K562 (cell line): ENCODE data around the gene MAPRE2. TPM values are rescaled to one million over a fixed set of nuclear protein-coding genes. Genes with fewer than 3 reads are reported as not detected.

Source experiments
- ATAC-seq: fragments of 200-7000 bp; cut with Tn5 transposase; 3 replicates; pipeline ENCODE4 v1.9.1; 2020; ENCODE audit warnings: moderate library complexity
- BruUV-seq: library from RNA; stranded (reverse); fragments of 400-500 nt; replicated peaks from 2 replicates; lab custom pipeline; 2021; lab: Mats Ljungman, UMichigan
- CTCF ChIA-PET: fragments of 300-600 bp; formaldehyde crosslinking; extraction: SDS; loops from one replicate; lab custom pipeline; 2021; ENCODE audit warnings: low intra/inter-chr PET ratio; lab: Yijun Ruan, JAX
- POLR2A ChIA-PET: fragments of 300-600, 350-650 bp; sonication (Branson Sonifier 250); formaldehyde crosslinking; extraction: SDS; loops from one replicate; lab custom pipeline; 2021; ENCODE audit warnings: antibody characterized with exemption, inconsistent platforms; lab: Yijun Ruan, JAX
- DNase-seq, 4 experiments: peaks; one replicate each; pipeline versions ENCODE4 v3.0.0 to v3.0.0-alpha.2; 2011 to 2018; ENCODE audit warnings: low spot score in 3 of 4, mixed read lengths in 3 of 4; ENCODE audit errors: extremely low read depth in 1 of 4
- FAIRE-seq: peaks from 2 replicates; lab custom pipeline; 2011; peaks lifted over from hg19 to GRCh38; lab: Jason Lieb, UNC
- H2AFZ ChIP-seq: 2 replicates; pipeline ENCODE4 v1.6.0; 2011; ENCODE audit warnings: low read depth, low read length, control low read depth, inconsistent platforms
- H3K27ac ChIP-seq: fragments of 200-600 bp; 3 replicates; pipeline ENCODE4 v1.8.0; 2011; ENCODE audit warnings: low read depth, mild to moderate bottlenecking, control low read depth, inconsistent platforms, low read length, moderate library complexity, mixed read lengths; ENCODE audit errors: extremely low read depth
- H3K27me3 ChIP-seq, 2 experiments: fragments of 300-600 bp in 1 of 2; 2 replicates in 1 of 2; 3 replicates in 1 of 2; pipeline versions ENCODE4 v1.6.0 to v1.8.0; 2011; ENCODE audit warnings: inconsistent platforms in 2 of 2, low read length in 2 of 2, mild to moderate bottlenecking in 1 of 2, mixed read lengths in 1 of 2, moderate library complexity in 1 of 2; ENCODE audit not compliant: control insufficient read depth in 2 of 2, insufficient read depth in 2 of 2
- H3K36me3 ChIP-seq: fragments of 300-600 bp; 3 replicates; pipeline ENCODE4 v1.8.0; 2011; ENCODE audit warnings: mild to moderate bottlenecking, low read length, inconsistent platforms; ENCODE audit not compliant: control insufficient read depth, insufficient read depth
- H3K4me1 ChIP-seq, 2 experiments: fragments of 200-600 bp in 1 of 2; replicated peaks in 1 of 2; 2 replicates in 1 of 2; 3 replicates in 1 of 2; pipeline versions ENCODE4 v1.5.1 to v1.8.0; 2011; ENCODE audit warnings: inconsistent platforms in 2 of 2, low read length in 2 of 2, mild to moderate bottlenecking in 1 of 2, mixed read lengths in 1 of 2, moderate library complexity in 1 of 2; ENCODE audit not compliant: control insufficient read depth in 2 of 2, insufficient read depth in 2 of 2
- H3K4me2 ChIP-seq: 2 replicates; pipeline ENCODE4 v1.6.1; 2011; ENCODE audit warnings: low read length, control low read depth, inconsistent platforms, mixed read lengths; ENCODE audit not compliant: insufficient read depth
- H3K4me3 ChIP-seq: fragments of 200-600 bp; sonication (generic), shearing (Covaris generic); 2 replicates; pipeline ENCODE4 v1.5.1; 2016; ENCODE audit warnings: control low read depth, inconsistent platforms
- H3K79me2 ChIP-seq: fragments of 200-600 bp; 3 replicates; pipeline ENCODE4 v1.8.0; 2011; ENCODE audit warnings: low read length, inconsistent platforms; ENCODE audit not compliant: control insufficient read depth, insufficient read depth
- H3K9ac ChIP-seq, 2 experiments: 2 replicates each; pipeline versions ENCODE4 v1.6.0 to v1.6.1; 2011; ENCODE audit warnings: low read depth in 2 of 2, low read length in 2 of 2, control low read depth in 1 of 2, inconsistent platforms in 1 of 2, mild to moderate bottlenecking in 1 of 2, mixed read lengths in 1 of 2; ENCODE audit not compliant: insufficient read depth in 1 of 2
- H3K9me1 ChIP-seq: one replicate; pipeline ENCODE4 v1.6.0; 2011; ENCODE audit warnings: inconsistent platforms, mild to moderate bottlenecking, low read length, moderate library complexity; ENCODE audit not compliant: control insufficient read depth, insufficient read depth
- H3K9me3 ChIP-seq: replicated peaks from 2 replicates; pipeline ENCODE4 v1.5.1; 2011; ENCODE audit warnings: low read depth, low read length, inconsistent platforms; ENCODE audit not compliant: control insufficient read depth, insufficient read depth
- H4K20me1 ChIP-seq: replicated peaks from 2 replicates; pipeline ENCODE4 v1.6.1; 2011; ENCODE audit warnings: low read length, inconsistent platforms, mixed read lengths; ENCODE audit not compliant: control insufficient read depth, insufficient read depth
- ELF1 ChIP-seq: fragments of 200-800 bp; sonication (Bioruptor generic); IDR thresholded peaks from 2 replicates; pipeline ENCODE4 v1.6.1; 2016; ENCODE audit warnings: missing genetic modification characterization, missing compliant biosample characterization
- IRF1 ChIP-seq: sonication (generic); formaldehyde crosslinking; IDR thresholded peaks from 2 replicates; pipeline ENCODE4 v1.8.0; 2022; ENCODE audit warnings: missing genetic modification reagents, mild to moderate bottlenecking, borderline replicate concordance
- KAT7 ChIP-seq: sonication (generic); formaldehyde crosslinking; IDR thresholded peaks from 2 replicates; pipeline ENCODE4 v1.8.0; 2022; ENCODE audit warnings: missing genetic modification reagents, mild to moderate bottlenecking, borderline replicate concordance
- NFIX ChIP-seq: fragments of 250-450 bp; sonication (Bioruptor Pico); IDR thresholded peaks from 2 replicates; pipeline ENCODE4 v1.4.0; 2020; ENCODE audit warnings: low read depth, mild to moderate bottlenecking, moderate library complexity
- PURB ChIP-seq: sonication (generic); formaldehyde crosslinking; IDR thresholded peaks from 2 replicates; pipeline ENCODE4 v1.9.0; 2021; ENCODE audit warnings: low read depth, mild to moderate bottlenecking, missing genetic modification reagents
- RCOR1 ChIP-seq, 2 experiments: IDR thresholded peaks; 2 replicates each; pipeline ENCODE4 v1.6.1; 2012; ENCODE audit warnings: low read depth in 2 of 2, low read length in 2 of 2, borderline replicate concordance in 1 of 2, improper control_type of control experiment in 1 of 2
- SMARCE1 ChIP-seq: fragments of 450-650 bp; IDR thresholded peaks from 2 replicates; pipeline ENCODE4 v1.7.1; 2016; ENCODE audit warnings: mild to moderate bottlenecking
- TEAD4 ChIP-seq, 2 experiments: sonication (generic) in 1 of 2; formaldehyde crosslinking in 1 of 2; IDR thresholded peaks; 2 replicates each; pipeline versions ENCODE4 v1.6.1 to v1.8.0; 2012 to 2022; ENCODE audit warnings: borderline replicate concordance in 1 of 2, inconsistent platforms in 1 of 2, low read length in 1 of 2, mild to moderate bottlenecking in 1 of 2, missing genetic modification reagents in 1 of 2
- VEZF1 ChIP-seq: fragments of 200-800 bp; sonication (Bioruptor generic); IDR thresholded peaks from 2 replicates; pipeline ENCODE4 v1.6.1; 2017; ENCODE audit warnings: missing genetic modification characterization, missing compliant biosample characterization
- ZMIZ1 ChIP-seq, 2 experiments: fragments of 150-350 bp in 1 of 2; IDR thresholded peaks; 2 replicates each; pipeline ENCODE4 v1.6.1; 2012 to 2016; ENCODE audit warnings: low read depth in 2 of 2, low read length in 2 of 2, mild to moderate bottlenecking in 1 of 2, moderate library complexity in 1 of 2
- ZNF277 ChIP-seq: fragments of 250-450 bp; sonication (Bioruptor Pico); IDR thresholded peaks from 2 replicates; pipeline ENCODE4 v1.8.0; 2022; ENCODE audit warnings: inconsistent platforms, mild to moderate bottlenecking, moderate library complexity, borderline replicate concordance
- ZNF561 ChIP-seq: fragments of 450-650 bp; formaldehyde crosslinking; conservative IDR thresholded peaks from 2 replicates; pipeline ENCODE4 v1.4.0; 2020; ENCODE audit warnings: mild to moderate bottlenecking, moderate library complexity
- ZNF696 ChIP-seq: fragments of 250-450 bp; sonication (Bioruptor Pico); conservative IDR thresholded peaks from 2 replicates; pipeline ENCODE4 v1.4.0; 2020; ENCODE audit warnings: mild to moderate bottlenecking, moderate library complexity
- ZNF79 ChIP-seq: fragments of 250-450 bp; sonication (Bioruptor Pico); IDR thresholded peaks from 2 replicates; pipeline ENCODE4 v1.4.0; 2020; ENCODE audit warnings: low read depth, mild to moderate bottlenecking, moderate library complexity
- WGBS: fragments of 100-300 bp; shearing (Covaris generic); methylation state at CpG from one replicate; pipeline ENCODE4 v1.1.6; 2016; ENCODE audit warnings: low coverage, mixed read lengths; ENCODE audit not compliant: insufficient coverage; ENCODE audit errors: missing lambda C conversion rate; 5-methylcytosine and 5-hydroxymethylcytosine counted together
- in situ Hi-C: fragments of 300-500 bp; cut with MboI; formaldehyde crosslinking; loops from 4 replicates; pipeline ENCODE4 v1.15.0; 2018; ENCODE audit warnings: inconsistent platforms, mixed read lengths
- intact Hi-C: fragments of 100-400 bp; cut with micrococcal nuclease; formaldehyde crosslinking; loops from 2 replicates; pipeline ENCODE4 v1.14.2; 2022
- polyA plus RNA-seq, 8 experiments: library from polyadenylated mRNA; depleted of rRNA in 4 of 8; stranded (reverse) in 5 of 8; unstranded in 3 of 8; fragments of >200 nt; fragmentation: Nextera tagmentation in 2 of 8; fragmentation: Illumina TruSeq in 1 of 8; extraction: Ambion mirVana in 2 of 8; extraction: Trizol in 1 of 8; gene quantifications; 2 replicates each; pipeline versions ENCODE4 v1.2.1 to v1.2.3, GENCODE V29; 2011 to 2014; ENCODE audit warnings: inconsistent platforms in 1 of 8, missing spikeins in 1 of 8
- total RNA-seq, 7 experiments: library from RNA; depleted of rRNA in 6 of 7; stranded (reverse); fragments of >200 nt in 6 of 7; fragmentation: Illumina TruSeq in 2 of 7; extraction: Trizol in 2 of 7; gene quantifications; 2 replicates each; pipeline versions ENCODE4 v1.2.1 to v1.2.3, GENCODE V29; 2011 to 2021; ENCODE audit warnings: low replicate concordance in 1 of 7

MAPRE2 gene
- total and polyA plus RNA-seq, 9 of the 15 experiments (the other 6 are each of a cell fraction or from before 2014, with no cell fraction given) = 32.3 to 70.7 (median 40.7) TPM

GRCh38 chr18:35144698-35145097 lies 103.5 kb downstream of the MAPRE2 start:
- in situ Hi-C loops = loop anchor here (10.0 kb wide), 1 partner anchor 140 kb away; no protein-coding TSS in a partner anchor
- FAIRE-seq = no peak
- H3K4me3 ChIP-seq = no peak overlapping the region
- ChIA-PET POLR2A (interaction anchor here (0.7 to 0.8 kb wide), 4 partner anchors 18 to 236 kb away, joined by 3 read pairs; no protein-coding TSS in a partner anchor), CTCF (interaction anchor here (0.6 to 2.8 kb wide), 5 partner anchors 18 to 278 kb away, joined by 4 to 32 read pairs (median 10); no protein-coding TSS in a partner anchor)
- H3K4me1 ChIP-seq = no peaks in the 10 kb centered on the region; a peak in 1 of 5 replicates
- WGBS = 29% methylated on average over 4 of the region's 4 CpGs
- H3K27me3 ChIP-seq = no peaks in the 10 kb centered on the region
- H3K9ac ChIP-seq = no peak overlapping the region
- no peaks in the 10 kb centered on the region for H3K9me3 ChIP-seq
- H3K79me2 ChIP-seq = no peaks in the 10 kb centered on the region
- H3K4me2 ChIP-seq = no peak overlapping the region
- no peak overlapping the region for H2AFZ ChIP-seq
- DNase-seq = no peak
- no peaks in the 10 kb centered on the region for H3K9me1 ChIP-seq
- H4K20me1 ChIP-seq = no peaks in the 10 kb centered on the region
- no peak for ATAC-seq
- H3K27ac ChIP-seq = no peak overlapping the region
- intact Hi-C loops = loop anchor here (1.0 kb wide), 2 partner anchors 118 to 138 kb away; no protein-coding TSS in a partner anchor
- no TSS peak for BruUV-seq
- peaks cover 6% of the 10 kb centered on the region; the same call in 1 of the 3 replicates for H3K36me3 ChIP-seq
- no peak for TF ChIP-seq TEAD4 (IDR thresholded peaks at IDR 0.05; ENCODE audit: low read length)
- no peak for TF ChIP-seq TEAD4 (CRISPR knock-in tag; IDR thresholded peaks at IDR 0.05; ENCODE audit: borderline replicate concordance)
- no peak for TF ChIP-seq ELF1
- no peak for TF ChIP-seq NFIX (CRISPR knock-in tag)
- no peak for TF ChIP-seq RCOR1 (IDR thresholded peaks at IDR 0.05; ENCODE audit: borderline replicate concordance in 1 of 2, low read depth in 2 of 2, low read length in 2 of 2)
- no peak for TF ChIP-seq ZNF79 (CRISPR knock-in tag)
- no peak for TF ChIP-seq ZNF561 (CRISPR knock-in tag)
- TF ChIP-seq ZNF277 (CRISPR knock-in tag) = no peak
- TF ChIP-seq KAT7 (CRISPR knock-in tag) = no peak
- TF ChIP-seq SMARCE1 = no peak
- TF ChIP-seq ZMIZ1 (IDR thresholded peaks at IDR 0.05; ENCODE audit: low read depth in 2 of 2, low read length in 2 of 2) = no peak
- no peak for TF ChIP-seq ZNF696 (CRISPR knock-in tag)
- no peak for TF ChIP-seq IRF1
- TF ChIP-seq VEZF1 (CRISPR knock-in tag) = no peak
- no peak for TF ChIP-seq PURB (CRISPR knock-in tag)
